MCF 10A (cell line): ENCODE results near the gene LSR. TPM values are rescaled to one million over a fixed set of nuclear protein-coding genes. Genes with fewer than 3 reads are reported as not detected.
A peak's percentile ranks its signal among the peaks of the same experiment; 100 is the strongest.

Experiments used
- BruUV-seq: library from RNA; stranded (reverse); fragments of 400-500 nt; replicated peaks from 2 replicates; lab custom pipeline; 2021; lab: Mats Ljungman, UMichigan
- CTCF ChIA-PET: fragments of 300-600 bp; sonication (Branson Sonifier 250); formaldehyde crosslinking; extraction: SDS; loops from one replicate; lab custom pipeline; 2021; ENCODE audit warnings: antibody characterized with exemption, inconsistent platforms; lab: Yijun Ruan, JAX
- POLR2A ChIA-PET: fragments of 300-600, 350-650 bp; sonication (Branson Sonifier 250); formaldehyde crosslinking; extraction: SDS; loops from one replicate; lab custom pipeline; 2020; ENCODE audit warnings: antibody characterized with exemption, inconsistent platforms; lab: Yijun Ruan, JAX
- DNase-seq: peaks from one replicate; pipeline ENCODE4 v3.0.0-alpha.2; 2018; ENCODE audit not compliant: unreplicated experiment
- H3K27ac Mint-ChIP-seq: one replicate; pipeline ENCODE4 v1.8.0; 2022; ENCODE audit warnings: mild to moderate bottlenecking, low read depth, mixed read lengths; ENCODE audit not compliant: unreplicated experiment
- H3K27me3 Mint-ChIP-seq: one replicate; pipeline ENCODE4 v1.8.0; 2022; ENCODE audit warnings: mixed read lengths; ENCODE audit not compliant: insufficient read depth, unreplicated experiment
- H3K36me3 Mint-ChIP-seq: one replicate; pipeline ENCODE4 v1.8.0; 2022; ENCODE audit warnings: mild to moderate bottlenecking, moderate library complexity, mixed read lengths; ENCODE audit not compliant: insufficient read depth, unreplicated experiment
- H3K4me1 Mint-ChIP-seq: one replicate; pipeline ENCODE4 v1.8.0; 2022; ENCODE audit warnings: mixed read lengths; ENCODE audit not compliant: insufficient read depth, unreplicated experiment
- H3K4me3 Mint-ChIP-seq: one replicate; pipeline ENCODE4 v1.8.0; 2022; ENCODE audit warnings: mild to moderate bottlenecking, moderate library complexity, mixed read lengths; ENCODE audit not compliant: unreplicated experiment
- H3K9me3 Mint-ChIP-seq: one replicate; pipeline ENCODE4 v1.8.0; 2022; ENCODE audit warnings: mixed read lengths; ENCODE audit not compliant: unreplicated experiment
- CTCF ChIP-seq: fragments of 200-600 bp; IDR thresholded peaks from one replicate; pipeline ENCODE4 v1.8.0; 2022; ENCODE audit warnings: antibody characterized with exemption, mild to moderate bottlenecking; ENCODE audit not compliant: unreplicated experiment
- intact Hi-C: fragments of 100-400 bp; cut with micrococcal nuclease; formaldehyde crosslinking; loops from 2 replicates; pipeline ENCODE4 v1.14.1; 2022
- total RNA-seq: library from RNA; stranded (reverse); gene quantifications from 2 replicates; pipeline ENCODE4 v1.2.3, GENCODE V29; 2022

Gene LSR
- total RNA-seq, 1 experiment from 2014 or later: 64.1 TPM

- H3K4me3 Mint-ChIP-seq: no peak overlapping the region
- H3K27ac Mint-ChIP-seq: no peak overlapping the region
- CTCF ChIA-PET: interaction anchor here (0.6 to 1.2 kb wide), 4 partner anchors 29 to 155 kb away, joined by 3 to 4 read pairs (median 3); partner anchors contain the start of gene HAMP
Observed at GRCh38 chr19:35310811-35311465, 62.1 kb downstream of the LSR start.

GRCh38 chr19:35311901-35312665 is 63.3 kb downstream of the LSR start:
- Mint-ChIP-seq H3K4me1 (peaks cover 9% of the 10 kb centered on the region), H3K4me3 (no peak overlapping the region), H3K27ac (no peak overlapping the region), H3K36me3 (no peaks in the 10 kb centered on the region), H3K9me3 (no peaks in the 10 kb centered on the region), H3K27me3 (no peaks in the 10 kb centered on the region)
- ChIA-PET POLR2A (no interaction called here), CTCF (interaction anchor here (0.6 to 1.2 kb wide), 4 partner anchors 30 to 184 kb away, joined by 3 read pairs; partner anchors contain the start of gene HAMP)
- DNase-seq: no peak
- intact Hi-C loops: no loop called here
- no peak for TF ChIP-seq CTCF
- no TSS peak for BruUV-seq

More at GRCh38 chr19:35310811-35311465, 62.1 kb downstream of the LSR start:
- Mint-ChIP-seq H3K36me3 (no peaks in the 10 kb centered on the region), H3K9me3 (no peaks in the 10 kb centered on the region), H3K27me3 (no peaks in the 10 kb centered on the region), H3K4me1 (peaks cover 9% of the 10 kb centered on the region)
- intact Hi-C loops: no loop called here
- POLR2A ChIA-PET: no interaction called here
- BruUV-seq: no TSS peak
- no peak for DNase-seq
- TF ChIP-seq CTCF: no peak

- Mint-ChIP-seq H3K27ac (no peak overlapping the region), H3K4me1 (peaks cover 12% of the 10 kb centered on the region), H3K36me3 (no peaks in the 10 kb centered on the region), H3K27me3 (no peaks in the 10 kb centered on the region), H3K4me3 (no peak overlapping the region), H3K9me3 (no peaks in the 10 kb centered on the region)
- no peak for TF ChIP-seq CTCF
- intact Hi-C loops: no loop called here
- BruUV-seq: no TSS peak
- ChIA-PET POLR2A (interaction anchor here (0.6 kb wide), 1 partner anchor 794 kb away, joined by 3 read pairs; no protein-coding TSS in a partner anchor), CTCF (interaction anchor here (0.6 to 0.9 kb wide), 2 partner anchors 18 to 236 kb away, joined by 3 to 4 read pairs; no protein-coding TSS in a partner anchor)
- peak; percentile 33 for DNase-seq
Observed at GRCh38 chr19:35313587-35313986, 64.8 kb downstream of the LSR start.

- Mint-ChIP-seq H3K9me3 (no peaks in the 10 kb centered on the region), H3K4me1 (peaks cover 16% of the 10 kb centered on the region), H3K36me3 (no peaks in the 10 kb centered on the region), H3K4me3 (no peak overlapping the region), H3K27ac (no peak overlapping the region), H3K27me3 (no peaks in the 10 kb centered on the region)
- ChIA-PET CTCF (interaction anchor here (0.6 kb wide), 1 partner anchor 17 kb away, joined by 3 read pairs; no protein-coding TSS in a partner anchor), POLR2A (interaction anchor here (0.6 kb wide), 1 partner anchor 794 kb away, joined by 3 read pairs; no protein-coding TSS in a partner anchor)
- no TSS peak for BruUV-seq
- intact Hi-C loops: no loop called here
- TF ChIP-seq CTCF: no peak
- DNase-seq: no peak
Observed at GRCh38 chr19:35314031-35314430, 65.2 kb downstream of the LSR start.
